GM21723 (cell line): ENCODE data around the gene NEO1.

Source experiments
- ATAC-seq: cut with Tn5 transposase; IDR thresholded peaks from one replicate; pipeline ENCODE4 v1.9.1; 2021; ENCODE audit warnings: mild to moderate bottlenecking, moderate library complexity; ENCODE audit not compliant: unreplicated experiment

NEO1 gene

DNA sequence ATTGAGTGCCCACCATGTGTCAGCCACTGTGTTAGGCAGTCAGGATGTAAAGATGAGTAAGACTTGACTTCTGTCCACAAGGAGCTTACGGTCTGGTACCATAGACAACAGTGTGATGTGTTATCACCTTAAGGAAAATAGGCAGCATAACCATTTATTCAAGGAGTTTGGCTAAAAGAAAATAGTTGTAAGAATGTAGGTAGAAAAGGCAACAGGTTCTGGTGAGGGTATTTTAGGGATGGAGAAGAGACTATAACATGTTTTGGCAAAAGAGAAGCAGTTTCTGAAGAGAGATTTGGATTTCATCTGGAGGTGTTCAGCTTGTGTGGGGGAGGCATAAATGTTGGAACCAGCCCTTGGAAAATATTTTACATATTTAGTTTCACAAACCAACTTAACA, 194.6 kb downstream of the NEO1 start:
- ATAC-seq, result no peak

DNA sequence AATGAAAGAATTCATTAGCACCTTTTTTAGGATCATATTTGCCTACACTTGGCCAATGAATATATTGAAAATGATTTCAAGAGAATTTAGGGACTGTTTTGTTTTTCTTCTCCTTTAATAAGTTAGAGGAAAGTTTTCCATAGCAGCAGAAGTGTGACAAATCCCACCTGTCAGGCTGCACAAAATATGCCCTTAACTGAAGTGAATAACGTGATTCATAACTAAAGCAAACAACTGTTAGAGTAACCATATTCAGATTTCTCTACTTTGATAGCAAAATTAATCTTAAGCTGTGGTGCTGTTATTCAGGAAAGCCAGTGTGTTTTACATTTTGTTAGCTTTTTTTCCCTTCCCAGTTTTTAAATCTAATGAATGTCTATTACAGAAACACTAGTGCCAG, 195.1 kb downstream of the NEO1 start:
- ATAC-seq, result no peak

DNA sequence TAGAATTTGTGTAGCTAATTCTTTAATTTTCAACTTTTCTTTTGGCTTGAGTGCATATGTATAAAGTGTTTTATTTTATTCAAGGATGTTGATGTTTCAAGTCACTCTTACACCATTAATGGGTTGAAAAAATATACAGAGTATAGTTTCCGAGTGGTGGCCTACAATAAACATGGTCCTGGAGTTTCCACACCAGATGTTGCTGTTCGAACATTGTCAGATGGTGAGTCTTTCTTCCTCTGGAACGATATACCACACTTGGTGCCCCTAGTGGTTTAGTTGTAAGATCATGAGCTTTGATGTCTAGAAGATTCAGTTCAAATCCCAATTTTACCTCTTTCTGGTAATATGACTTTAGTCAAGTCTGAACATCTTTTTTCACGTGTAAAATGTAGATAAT, 197.2 kb downstream of the NEO1 start:
- no peak for ATAC-seq

DNA sequence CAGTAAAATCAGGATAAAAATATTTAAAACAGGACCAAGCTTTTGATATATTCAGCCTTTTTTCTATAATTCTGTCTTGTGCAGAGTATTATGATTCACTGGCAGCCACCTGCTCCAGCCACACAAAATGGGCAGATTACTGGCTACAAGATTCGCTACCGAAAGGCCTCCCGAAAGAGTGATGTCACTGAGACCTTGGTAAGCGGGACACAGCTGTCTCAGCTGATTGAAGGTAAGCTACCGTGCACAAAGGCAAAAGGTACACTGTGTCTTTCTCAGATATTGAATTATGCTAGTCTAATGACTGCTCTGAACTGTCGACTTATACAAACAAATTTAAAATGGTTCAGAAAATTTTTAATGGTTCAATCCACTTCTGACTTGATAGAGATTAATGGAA, 202.3 kb downstream of the NEO1 start:
- ATAC-seq, result no peak

DNA sequence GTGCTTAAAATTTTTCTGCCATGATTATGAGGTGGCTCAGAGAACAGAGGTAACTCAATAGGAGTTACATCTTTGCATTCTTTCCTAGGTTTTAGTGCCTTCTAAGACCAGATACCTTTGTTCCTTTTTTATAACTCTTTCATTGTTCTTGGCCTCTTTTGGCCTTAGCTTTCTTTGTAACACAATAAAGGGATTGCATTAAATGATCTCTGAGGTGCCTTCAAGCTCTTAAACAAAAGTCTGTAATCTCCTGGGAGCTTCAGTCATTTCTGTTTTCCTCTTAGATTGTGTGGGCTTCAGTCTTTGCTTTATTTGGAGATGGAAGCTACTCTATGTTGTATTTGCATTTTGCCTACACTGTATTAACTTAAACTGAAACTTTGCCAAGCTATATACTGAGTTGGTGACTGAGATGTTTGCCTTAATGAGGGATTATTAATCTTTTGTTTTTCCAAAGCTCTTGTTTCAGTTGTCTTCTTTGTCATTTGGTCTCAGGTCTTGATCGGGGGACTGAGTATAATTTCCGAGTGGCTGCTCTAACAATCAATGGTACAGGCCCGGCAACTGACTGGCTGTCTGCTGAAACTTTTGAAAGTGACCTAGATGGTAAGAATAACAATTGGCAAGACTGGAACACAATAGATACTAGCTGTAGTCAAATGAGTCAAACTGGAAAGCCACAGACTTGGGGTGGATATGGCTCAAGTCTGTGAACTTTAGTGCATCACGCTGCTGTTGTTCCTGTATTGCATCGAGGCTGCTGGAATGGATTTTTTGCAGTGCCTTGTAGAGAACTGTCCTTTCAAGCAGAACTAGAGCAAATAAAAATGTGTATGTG, 206.2 kb downstream of the NEO1 start:
- no peak for ATAC-seq

DNA sequence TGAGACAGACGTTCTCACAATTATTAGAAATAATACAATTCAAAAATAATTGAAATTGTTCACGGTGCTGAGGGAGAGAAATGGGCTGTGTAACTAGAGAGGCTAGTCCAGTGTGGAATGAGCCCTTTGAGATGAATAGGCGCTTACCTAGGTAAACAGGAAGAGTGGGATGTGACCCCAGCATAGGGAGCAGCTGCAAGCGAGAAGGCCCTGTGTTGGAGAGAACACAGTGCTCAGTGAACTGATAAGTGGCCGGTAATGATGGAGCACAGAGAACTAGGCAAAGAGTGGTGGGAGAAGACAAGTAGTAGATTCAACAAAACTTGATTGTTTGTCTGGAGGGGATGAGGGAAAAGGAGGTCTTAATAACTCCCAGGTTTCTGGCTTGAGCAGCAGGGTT, 212.6 kb downstream of the NEO1 start:
- no peak for ATAC-seq

DNA sequence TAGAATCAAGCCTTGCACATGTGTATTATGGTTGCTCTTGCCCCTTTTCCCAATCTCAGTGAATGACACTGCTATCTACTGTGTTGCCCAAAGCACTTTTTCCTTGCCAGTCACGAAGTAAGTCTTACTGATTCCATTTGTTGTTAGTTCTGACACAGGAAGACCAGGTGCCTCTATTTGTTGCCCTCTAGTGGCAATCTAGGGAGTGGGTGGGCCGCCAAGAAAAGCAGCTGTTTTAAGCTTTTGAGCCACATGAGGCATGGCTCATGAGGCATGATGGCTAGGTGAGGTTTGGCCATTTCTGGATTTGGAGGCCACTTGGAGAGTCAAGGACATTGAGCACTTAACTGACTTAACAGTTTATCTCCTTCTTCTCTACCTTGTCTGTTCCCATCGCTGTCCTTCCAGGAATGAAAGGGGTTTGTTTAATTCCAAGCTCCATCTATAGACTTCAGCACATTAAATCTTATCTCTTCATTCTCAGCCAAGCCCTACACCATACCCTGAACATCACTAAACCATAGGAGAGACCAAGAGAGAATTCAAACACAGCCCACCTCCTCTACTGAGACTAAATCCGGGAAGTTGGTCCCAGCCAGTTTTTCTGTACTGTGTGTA, 213.4 kb downstream of the NEO1 start:
- no peak for ATAC-seq

DNA sequence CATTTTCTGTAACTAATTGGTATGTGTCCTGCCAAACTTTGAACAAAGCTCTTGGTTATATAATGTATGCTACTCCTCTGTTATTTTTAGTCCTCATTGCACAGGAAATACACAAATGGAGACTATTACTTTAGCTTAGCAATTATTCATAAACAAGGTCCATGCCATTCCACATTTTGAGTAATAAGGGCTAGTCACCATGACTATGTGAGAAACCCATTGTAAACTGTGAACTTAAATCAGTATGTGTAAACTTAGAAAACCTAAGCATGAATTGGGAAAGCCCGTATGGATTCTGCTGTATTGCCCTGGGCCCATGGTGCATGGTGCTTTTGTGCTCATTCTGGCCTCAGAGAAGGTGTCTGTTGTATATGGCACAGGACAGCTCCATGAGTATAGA, 216.2 kb downstream of the NEO1 start:
- ATAC-seq, result no peak

DNA sequence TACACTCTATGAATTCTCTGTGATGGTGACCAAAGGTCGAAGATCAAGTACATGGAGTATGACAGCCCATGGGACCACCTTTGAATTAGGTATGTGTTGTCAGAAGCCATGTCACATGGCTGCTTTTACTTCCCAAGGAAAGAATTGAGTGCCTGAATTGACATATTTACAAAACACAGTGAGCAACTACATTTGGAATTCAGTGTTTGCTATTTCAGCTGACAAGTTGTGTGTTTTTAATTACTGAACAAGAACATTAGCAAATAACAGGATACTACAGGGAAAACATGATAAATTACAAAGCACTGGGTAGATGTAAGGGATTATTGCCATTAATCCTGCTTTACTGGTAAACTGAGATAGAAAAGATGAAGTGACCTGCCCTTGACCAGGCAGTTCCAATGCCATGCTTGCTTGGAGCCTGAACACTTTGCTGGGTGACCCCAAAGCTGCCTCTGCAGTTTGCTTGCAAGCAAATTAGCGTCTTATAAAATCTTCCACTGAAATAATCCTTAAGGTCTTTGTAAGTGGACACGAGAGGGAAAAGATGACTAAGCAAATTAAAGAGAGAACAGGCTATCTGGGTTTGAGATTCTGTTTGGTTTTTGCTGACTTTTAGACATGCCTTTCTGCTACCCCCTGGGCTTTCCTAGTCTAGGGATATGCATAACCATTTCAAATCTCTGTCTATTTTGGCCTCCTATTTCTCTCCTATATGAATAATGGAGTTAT, 218.3 kb downstream of the NEO1 start:
- no peak for ATAC-seq

DNA sequence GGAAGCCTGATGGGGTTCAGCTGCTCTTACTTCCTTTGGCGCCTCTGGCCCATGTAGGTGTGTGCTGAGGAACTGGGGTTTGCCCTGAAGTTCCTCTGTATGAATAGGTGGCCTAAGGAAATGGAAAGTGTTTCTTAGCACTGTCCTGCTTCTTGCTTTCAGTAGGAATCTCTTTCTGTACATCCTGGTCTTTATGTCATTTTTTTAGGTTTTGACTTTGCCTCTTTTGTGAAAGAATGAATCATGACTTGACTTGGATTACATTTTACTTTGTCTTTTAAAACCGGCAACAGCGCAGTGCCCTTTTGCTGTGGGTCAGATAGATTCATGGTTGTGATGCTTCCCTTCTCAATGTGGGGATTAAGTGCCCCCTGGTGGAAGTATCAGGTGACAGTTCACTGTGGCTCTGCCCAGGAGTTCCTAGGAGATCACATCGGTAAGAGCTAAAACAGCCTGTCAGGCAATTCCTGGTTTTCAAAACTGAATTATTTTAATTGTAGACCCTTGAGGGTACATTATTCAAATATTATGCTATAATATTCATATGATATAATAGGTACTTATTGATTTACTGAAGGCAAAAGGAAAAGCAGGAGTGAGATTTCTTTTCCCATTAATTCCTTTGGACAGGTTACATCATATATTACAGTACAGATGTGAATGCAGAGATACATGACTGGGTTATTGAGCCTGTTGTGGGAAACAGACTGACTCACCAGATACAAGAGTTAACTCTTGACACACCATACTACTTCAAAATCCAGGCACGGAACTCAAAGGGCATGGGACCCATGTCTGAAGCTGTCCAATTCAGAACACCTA, 221.1 kb downstream of the NEO1 start:
- ATAC-seq, result no peak

DNA sequence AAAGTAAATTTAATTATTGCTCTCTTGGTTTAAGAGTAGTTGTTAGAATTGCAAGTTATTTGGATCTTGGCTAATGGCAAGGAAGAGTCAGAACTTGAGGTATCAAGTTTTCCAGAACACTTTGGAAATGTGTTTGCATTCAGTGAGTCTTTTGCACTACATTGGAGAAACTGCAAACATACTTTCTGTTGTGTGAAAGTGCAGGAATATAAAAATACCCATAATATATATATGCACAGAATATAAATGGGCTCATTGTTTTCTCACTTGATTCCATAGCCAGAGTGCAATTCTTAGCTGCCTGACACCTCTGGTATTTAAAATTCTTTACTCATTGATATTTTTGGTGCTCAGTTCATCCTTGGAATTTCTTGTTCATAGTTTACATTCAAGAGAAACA, 223.6 kb downstream of the NEO1 start:
- ATAC-seq, result no peak

DNA sequence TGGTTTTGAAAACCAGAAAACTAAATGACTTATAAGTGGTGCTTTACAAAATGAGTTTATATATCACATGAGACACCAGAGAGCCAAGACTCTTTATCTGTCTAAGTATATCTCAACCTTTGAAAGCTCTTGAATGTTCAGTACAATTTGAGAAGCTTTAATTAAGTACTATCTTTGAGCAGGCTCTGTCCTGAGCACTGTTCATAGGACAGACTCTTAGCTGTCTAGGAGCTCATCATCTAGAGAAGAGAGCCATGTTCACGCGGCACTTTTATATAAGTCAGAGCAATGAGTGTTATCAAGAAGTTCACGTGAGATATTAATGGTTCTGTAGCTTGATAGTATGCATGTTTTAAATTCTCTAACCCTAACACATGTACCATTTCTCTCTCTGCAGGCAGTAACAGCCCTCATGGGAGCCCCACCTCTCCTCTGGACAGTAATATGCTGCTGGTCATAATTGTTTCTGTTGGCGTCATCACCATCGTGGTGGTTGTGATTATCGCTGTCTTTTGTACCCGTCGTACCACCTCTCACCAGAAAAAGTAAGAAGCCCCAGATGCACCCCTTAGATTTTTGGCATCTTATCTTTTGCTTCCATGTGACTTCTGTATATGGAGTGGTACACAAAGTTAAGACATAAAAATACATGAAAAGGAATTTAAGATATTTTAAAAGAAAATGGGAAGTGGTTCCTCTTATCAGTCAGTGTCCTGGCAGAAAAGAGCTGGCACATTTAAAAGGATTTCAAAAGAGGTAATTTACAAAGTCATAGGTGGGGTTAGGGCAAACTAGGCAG, 230.5 kb downstream of the NEO1 start:
- ATAC-seq, result no peak

DNA sequence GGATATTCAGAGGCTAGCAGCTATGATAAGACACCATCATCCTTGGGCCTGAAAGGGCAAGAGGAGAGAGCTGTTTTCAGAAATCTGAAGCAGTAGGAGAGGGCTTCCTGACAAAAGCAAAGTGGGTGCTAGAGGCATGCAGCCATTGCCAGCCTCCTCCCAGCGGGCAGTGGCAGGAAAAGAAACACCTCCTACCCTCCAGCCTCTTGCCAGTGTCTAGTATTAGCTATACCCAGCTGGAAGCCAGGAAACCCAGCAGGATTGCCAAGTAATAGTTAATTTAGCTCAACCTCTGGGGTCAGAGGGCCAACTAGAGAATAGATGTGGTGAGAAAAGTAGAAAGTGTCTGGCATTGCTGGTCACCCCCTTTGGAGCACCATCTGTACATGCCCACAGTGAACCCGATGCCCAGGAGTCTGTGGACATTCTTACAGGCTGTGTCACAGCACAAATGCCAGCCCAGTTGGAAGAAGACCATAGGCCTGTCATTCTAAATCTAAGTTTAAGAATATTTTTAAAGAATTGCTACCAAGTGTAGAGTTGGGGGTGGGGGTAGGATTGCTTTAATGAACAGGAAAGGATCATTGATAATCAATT, 231.2 kb downstream of the NEO1 start:
- ATAC-seq, result no peak

DNA sequence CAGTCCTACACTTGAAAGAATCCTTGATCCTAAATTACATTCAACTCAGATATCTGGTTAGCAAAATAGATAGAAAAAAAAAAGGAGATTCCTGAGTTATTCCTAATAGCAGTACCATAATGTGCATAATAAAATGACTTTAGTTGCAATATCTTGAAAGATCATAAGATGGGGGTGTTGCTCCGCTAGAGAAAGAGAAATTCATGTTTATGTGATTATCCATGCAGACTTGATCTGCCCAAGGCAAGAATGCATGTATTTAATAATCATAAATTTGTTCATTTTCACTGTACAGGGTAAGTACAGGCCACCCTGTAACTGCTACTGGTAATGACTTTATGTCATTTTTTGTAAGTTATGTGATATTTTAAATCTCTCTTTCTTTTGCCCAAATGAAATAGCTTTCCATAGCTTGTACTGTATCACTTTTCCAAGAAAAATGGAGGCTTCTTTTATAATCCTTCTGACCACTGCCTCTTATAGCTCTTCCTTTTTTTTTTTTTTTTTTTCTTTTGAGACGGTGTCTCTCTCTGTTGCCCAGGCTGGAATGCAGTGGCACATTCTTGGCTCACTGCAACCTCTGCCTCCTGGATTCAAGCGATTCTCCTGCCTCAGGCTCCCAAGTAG, 231.9 kb downstream of the NEO1 start:
- ATAC-seq, result no peak

DNA sequence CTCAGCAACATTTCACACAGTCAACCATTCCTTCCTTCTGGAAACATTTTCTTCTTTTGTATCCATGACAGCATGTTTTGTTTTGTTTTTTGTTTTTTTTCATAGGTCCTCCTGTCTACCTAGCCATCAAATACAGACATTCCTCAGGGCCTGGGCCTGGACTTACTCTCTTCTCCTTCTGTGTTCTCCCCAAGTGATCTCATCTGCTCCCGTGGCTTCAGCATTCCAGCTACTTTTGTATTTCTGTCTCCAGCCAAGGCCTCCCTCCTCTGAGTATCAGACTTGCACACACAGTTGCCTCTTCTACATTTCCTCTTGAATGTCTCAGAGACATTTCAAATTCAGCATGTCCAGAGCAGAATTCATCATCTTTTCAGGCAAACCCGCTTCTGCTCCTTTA, 234.0 kb downstream of the NEO1 start:
- ATAC-seq, result no peak

DNA sequence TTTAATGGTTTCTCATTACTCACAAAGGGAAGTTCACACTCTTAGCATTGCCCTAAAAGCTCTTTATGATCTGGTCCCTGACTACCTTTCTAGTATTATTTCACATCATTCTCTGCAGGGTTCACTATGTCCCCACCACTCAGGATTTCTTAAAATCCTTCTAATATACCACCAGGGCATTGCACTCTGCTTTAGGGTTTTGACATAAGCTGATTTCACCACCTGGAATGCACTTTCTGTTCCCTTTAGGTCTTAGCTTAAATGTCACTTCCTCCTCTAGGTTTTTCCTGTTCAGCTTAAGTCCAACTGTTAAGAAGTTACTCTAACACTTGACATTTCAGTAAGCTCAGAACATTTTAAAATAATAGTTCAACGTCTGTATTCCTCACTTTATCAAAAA, 234.8 kb downstream of the NEO1 start:
- no peak for ATAC-seq

DNA sequence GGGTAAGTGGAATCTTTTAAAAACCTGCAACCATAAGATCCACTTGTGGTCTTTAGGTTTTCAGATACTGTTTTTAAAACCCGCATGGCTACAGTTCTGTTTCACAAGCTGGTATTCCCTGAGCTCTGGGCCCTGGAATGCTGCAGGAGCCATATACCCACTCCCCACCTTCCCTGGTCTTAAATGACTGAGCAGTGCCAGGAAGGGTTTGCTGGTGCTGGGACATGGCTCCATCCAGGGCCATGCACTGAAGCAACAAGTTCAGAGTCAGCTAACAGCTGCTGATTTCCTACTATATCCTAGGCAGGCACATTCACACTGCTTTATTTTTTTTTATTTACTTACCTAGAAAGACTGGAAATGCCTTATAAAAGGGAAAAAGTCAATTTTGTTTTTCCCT, 239.2 kb downstream of the NEO1 start:
- no peak for ATAC-seq

DNA sequence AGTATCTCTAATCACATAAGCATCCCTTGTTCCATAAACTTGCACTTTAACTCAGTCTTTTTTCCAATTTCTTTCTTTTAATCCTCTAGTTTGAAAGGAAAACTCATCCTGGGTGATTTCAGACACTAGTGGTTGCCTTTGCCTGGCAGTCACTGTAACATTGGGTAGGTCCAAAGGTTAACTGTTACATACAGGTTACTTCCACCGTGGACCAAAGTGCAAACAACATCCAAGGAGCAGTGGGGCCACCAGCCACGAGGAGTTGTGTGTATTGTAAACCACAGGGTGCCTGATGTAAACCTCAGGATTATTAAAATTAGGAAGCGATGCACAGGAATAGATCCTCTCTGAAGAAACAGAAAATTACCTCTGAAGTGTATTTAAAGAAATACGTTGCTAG, 241.5 kb downstream of the NEO1 start:
- ATAC-seq, result no peak

DNA sequence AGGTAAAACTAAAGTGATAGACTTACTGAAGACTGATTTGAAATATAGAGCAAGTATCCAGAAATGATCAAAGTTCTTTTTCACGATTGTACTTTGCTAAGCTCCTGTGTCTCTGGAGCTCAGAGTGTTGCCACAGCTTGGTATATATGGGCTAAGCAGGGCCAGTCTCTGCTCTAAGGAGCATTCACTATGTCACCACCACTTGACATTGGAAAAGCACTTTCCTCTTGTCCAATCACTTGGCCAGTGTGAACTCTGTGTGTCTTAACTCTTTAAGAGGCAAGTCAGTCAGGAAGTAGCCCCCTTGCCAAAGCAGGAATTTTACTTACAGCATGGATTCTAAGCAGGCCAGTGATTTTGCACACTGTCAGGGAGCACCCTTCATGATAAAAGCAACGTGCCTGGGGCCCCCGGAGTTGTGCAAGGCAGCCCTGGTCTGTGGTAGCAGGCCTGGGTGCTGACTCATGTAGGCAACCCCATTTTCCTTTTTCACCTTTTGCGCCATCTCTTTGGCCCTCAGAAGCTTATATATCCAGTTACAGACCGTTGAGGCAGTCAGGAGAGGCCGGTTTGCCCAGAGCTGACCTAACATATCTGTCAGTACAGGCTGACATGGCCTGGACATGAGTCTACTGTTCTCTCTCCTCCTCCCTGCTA, 243.5 kb downstream of the NEO1 start:
- no peak for ATAC-seq
